KG1 (cell line): ENCODE results near the gene RASAL2.
"Not testable (repeated sequence)": the region's sequence is repeated elsewhere in the genome, so short reads cannot be mapped to it uniquely, and the experiment has no call there.

Experiments
- DNase-seq: peaks from one replicate; lab custom pipeline; 2025; lab: John Stamatoyannopoulos, UW

Gene RASAL2

DNA sequence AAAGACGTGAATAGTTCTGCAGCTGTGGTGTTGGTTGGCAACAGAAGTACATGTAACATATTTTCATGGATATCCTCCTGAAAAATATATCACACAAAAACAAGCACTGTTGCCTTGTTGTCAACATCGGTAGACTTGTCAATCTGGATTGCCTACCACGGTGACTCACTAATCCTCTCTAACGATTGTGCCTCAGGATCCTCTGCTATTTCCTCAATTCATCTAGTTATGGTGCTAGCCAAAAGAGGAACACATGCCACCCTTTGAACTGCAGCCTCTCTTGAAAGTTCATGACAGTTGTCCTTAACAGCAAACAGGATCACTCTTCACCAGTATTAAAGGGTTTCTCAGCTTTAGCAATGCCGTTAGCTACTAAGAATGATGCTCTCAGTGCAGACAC, 25.7 kb downstream of the RASAL2 start:
- DNase-seq = peak; percentile 26

DNA sequence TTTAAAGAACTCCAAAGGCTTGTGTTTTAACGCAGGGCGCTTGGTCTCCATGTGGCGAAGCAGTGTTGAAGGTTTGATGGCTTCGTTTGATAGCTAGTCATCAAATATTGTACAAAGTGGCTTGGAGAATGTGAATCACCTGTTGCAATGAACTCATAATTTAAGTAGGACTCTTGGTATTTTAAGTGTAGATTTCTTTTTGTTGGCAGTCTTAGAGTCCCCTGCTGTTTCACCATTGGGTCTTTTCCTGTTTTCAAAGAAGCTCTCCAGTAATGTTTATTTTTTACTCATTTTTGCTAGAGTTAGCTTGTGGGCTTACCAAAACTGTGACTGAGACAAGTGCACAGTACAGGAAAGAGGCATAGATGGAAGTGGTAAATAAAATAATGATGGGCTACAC, 26.2 kb downstream of the RASAL2 start:
- DNase-seq = no peak

DNA sequence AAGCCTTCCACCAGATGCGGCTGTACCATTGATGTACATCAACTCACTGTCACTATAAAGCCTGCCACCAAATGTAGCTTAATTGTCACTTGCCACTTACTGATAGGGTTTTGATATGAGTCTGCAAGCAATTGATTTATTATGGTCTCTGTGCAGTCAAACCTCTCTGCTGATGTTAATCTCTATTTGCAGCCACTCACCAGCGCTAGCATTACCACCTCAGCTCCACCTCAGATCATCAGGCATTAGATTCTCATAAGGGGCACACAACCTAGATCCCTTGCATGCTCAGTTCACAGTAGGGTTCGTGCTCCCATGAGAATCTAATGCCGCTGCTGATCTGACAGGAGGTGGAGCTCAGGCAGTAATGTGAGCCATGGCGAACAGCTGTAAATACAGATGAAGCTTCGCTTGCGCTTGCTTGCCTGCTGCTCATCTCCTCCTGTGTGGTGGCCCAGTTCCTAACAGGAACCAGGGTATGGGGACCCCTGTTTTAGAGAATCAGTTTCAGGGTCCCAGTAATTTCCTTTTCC, 26.7 kb downstream of the RASAL2 start:
- DNase-seq = not testable (repeated sequence)

DNA sequence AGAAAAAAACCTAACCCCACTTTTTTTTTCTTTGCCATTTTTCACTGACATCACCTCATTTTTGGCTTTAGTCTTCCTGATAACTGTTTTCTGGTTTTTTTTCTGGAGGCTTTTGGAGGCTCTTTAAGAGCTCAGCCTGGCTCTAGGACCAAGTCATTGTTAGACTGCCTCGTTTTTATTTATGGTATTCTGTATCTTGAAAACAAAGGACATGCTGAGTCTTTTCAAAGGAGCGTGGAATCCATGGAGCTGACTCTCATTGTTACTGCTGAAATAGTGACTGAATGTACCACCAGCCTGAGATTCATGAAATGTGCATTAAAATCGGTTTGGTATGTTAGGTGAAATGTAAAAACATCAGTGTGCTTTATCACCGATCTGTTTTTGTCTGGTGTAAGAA, 28.0 kb downstream of the RASAL2 start:
- DNase-seq = no peak

DNA sequence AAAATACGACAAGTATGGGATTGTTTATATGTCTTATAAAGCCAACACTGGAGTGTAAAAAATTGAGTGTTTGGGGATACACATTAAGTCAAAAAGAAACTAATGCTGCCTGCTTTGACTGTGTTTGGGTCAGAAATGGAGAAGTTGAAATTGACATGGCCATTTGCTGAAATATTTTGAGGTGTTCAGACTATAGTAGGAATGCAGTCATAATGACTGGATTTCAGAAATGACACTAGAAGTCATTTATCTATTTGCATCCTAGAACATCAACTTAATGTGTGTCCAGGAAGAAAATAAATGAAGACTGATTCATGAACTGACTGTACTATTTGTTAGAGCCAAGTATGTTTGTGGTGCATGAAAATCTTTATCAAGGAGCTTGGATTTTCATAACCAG, 28.4 kb downstream of the RASAL2 start:
- no peak for DNase-seq

DNA sequence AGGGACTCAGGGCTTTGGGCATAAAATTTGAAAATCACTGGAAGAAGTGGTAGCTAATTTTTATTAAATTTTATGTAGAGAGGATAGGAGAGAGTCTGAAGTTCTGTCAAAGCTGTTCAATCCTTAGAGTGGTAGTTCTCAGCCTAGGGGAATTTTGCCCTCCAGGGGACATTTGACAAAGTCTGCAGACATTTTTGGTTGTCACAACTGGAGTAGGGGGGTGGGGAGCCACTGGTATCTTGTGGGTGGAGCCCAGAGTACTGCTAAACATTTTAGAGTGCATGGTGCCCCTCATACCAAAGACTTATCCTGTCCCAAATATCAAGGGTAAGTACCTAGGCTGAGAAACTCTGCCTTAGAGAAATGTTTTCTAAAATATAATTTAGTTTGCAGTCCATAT, 30.2 kb downstream of the RASAL2 start:
- no peak for DNase-seq

DNA sequence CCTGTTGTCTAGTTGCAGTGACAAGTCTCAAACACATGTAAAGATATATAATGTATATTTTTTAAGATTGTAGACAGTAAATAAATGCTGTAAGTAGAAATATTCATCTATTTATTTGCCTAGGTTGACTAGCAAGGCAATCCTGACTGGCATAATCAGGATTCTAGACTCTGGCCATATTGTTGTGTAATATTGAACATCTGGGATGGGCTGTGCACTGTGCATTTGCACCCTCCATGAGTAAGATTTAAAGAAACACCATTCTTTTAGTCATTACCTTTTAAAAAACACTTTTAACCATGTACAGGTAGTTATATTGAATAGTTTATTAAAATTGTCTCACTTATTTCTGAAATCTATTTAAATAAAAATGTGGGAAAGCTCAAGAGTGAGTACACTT, 32.4 kb downstream of the RASAL2 start:
- DNase-seq = no peak

DNA sequence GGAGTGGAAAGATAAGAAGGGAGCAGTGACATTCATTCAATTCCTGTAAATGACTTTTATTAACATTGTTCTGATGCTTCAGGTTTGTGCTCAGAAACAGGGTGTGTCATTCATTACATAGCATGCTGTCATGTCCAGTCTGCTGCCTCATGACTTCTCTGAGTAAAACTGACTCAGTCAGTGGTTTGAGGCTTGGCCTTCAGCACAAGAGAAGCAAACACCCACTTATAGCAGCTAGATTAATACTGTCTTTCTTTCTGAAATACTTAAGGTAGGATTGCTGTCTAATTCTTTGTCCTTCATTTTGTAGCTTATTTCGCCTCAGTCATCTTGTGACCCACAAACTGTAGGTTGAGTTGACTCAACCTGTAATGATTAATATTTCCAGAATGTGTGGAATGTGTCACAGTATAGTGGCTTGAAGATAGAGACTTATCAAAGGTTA, 32.9 kb downstream of the RASAL2 start:
- no peak for DNase-seq

DNA sequence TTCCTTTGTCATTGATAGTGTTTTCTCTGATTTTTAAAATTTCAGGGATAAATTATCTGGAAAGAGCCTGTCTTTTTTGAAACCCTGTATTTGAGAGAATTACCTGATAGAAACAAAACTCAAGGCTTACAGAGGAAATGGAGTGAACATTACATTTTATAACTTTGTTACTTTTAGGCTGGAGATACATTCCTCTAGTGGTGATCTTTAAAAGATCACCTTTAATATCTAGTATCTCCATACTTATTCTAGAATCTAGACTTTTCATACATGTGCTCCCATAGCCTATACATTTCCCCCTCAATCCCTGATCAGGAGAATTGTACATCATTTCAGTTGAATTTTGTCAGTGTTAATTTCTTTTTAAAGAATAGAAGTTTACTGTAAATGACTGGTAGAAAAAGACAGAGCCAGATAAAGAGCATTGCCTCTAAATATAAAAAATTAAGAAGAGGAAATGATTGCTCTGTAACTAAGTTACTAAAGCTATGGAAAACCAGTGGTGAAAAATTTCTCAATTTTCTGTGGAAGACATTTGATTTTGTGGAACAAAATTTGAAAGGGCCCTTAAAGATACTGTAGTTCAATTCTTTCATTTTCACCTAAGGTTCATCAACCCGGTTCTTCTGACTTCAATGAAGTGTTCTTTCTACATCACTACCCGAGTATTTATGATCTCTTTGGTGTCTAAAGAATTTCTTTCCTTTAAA, 33.7 kb downstream of the RASAL2 start:
- DNase-seq = no peak

DNA sequence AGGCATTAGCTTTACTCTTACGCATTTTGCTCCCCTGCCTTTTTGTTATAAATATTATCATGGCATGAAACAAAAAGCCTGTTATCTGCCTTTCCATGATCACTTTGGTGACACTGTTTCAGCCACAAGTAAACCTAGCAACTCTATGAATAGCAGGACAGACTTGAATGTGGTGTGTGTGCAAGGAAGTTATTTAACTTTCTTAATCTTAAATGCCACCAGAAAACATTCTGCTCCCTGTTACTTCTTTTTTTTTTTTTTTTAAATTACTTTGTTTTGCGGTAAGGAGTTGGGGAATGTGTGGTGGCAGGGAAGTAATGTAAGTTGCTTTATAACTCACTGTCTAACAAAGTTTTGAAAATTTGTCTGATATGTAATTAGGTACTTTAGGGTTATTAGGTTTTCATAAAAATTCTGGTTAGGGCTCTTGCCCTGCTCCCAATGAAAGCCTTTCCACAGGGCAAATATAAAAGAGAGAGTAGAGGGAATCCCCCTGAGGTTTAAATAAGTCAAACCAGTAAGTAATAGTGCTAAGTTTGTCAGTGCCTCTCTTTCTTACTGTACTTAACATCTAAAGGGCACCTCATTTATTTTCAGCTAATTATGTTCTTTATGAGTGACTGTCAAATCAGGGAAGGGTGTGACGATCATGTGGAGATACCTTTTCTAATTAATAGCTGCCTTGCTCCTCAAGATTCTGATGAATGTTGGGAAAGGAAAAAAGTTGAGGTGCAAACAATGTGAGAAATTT, 39.5 kb downstream of the RASAL2 start:
- DNase-seq = no peak

DNA sequence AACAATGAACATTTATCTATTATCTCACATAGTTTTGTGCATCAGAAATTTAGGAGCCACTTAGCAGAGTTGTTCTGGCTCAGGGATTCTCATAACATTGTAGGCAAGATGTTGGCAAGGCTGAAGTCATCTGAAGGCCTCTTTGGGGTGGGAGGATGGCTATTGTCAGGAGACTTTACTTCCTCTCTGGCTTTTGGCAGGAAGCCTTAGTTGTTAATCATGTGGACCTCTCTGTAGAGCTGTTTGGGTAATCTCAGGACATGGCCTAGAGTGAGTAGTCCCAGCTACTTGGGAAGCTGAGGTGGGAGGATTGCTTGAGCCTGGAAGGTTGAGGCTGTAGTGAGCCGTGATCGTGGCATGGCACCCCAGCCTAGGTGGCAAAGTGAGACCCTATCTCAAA, 40.2 kb downstream of the RASAL2 start:
- peak; percentile 33 for DNase-seq

DNA sequence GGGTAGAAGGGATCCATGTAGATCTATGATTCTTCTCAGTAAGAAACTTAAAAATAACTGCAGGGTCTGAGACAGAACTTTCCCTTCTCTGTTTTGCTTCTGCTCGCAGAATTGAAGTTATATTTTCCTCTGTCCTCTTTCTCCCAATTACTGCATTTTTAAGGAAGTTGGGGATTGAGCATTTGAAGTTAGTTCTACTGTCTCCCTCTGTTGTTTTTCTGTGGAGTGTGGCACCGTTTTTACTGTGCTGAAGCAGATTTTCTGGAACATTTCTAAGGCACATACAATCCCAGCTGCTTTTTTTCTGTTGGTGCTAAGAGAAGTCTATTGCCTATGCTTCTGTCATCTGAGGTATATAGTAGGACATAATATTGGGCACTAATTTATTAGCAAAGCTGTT, 43.3 kb downstream of the RASAL2 start:
- no peak for DNase-seq

DNA sequence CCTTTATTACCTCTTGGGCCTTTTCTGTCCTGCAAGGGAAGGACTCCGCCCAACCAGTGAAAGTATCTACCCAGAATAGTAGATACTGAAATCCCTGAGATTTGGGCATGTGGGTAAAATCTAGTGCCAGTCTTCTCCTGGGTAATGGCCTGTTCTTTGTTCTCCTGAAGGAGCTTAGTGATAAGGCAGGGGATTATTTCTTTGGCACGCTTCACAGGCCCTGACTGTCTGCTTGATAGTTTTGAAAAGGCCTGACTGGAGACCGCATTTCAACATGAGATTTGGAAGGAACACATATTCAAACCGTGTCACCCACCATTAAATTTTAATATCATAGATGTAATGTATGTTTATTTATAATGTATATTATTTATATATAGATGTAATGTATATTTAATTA, 48.9 kb downstream of the RASAL2 start:
- no peak for DNase-seq

DNA sequence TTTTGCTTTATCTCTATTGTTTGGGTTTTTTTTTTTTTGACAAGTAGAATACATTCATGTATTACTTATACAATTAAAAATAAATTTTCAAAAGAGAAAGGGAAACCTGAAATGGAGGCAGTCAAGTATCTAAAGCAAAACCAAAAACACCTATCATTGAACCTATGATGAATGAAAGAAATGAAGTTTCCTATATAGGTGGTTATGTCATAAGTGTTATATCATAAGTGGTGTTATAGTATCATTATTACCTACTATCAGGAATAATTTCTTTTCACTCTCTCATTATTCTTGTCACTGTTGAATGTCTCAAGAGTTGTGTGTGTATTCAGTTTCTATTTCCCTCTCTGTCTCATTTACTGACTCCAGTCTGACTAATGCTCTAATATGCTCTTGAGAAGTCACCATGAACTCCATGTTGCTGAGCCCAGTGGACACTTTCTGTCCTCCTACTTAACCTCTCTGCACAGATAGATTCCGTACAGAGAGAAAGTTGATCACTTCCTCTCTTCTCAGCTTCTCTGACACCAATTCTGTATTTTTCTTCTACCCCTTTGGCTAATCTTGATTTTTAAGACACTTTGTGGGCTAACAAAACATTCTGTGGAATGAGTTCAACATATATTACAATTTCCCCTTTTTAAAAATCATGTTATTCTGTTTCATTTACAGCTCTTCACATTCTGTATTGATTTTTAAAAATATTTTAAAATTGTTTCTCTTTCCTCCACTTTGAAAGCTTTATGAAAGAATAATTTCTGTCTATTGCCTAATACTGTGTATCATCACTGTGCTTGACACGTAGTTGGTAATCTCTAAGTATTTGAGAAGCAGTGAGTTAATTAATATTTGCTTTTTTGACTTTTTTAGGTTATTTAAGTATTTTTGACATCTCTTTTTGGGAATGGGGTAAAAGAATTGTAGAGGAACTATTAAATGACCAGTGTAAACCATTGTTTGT, 50.1 kb downstream of the RASAL2 start:
- DNase-seq = no peak

DNA sequence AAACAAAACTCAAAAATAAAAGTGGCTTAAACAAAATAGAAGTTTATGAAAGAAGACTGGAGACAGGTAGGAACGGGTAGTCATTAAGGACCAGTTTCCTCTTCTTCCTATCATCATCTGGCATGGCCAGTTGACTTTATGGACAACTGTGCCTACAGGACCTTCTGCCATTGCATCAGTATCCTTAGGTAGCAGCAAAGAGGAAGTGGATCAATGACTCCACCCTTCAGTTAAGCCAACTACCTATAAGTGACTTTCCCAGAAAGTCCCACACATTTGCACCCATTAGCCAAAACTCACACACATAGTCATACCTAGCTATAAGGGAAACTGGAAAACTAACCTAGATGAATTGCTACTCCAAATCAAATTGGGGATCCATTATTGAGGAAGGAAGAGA, 51.7 kb downstream of the RASAL2 start:
- DNase-seq = no peak

DNA sequence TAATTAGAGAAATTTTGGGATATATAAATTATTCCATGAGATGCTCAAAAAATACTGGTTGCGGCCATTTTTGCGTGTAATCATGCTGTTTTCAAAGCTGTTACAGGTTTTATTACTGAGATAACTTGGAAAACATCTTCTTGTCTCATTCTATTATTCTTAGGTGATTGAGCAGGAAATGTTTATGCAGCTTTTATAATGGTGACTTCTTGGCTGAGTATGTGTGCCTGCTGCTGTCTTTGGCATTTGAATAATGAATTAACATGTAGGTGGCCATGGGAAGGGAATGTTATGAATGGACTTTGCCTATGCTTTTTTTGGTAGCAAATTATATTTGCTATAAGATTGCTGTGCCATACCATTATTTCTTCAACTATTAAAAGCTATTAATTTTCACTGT, 52.5 kb downstream of the RASAL2 start:
- no peak for DNase-seq

DNA sequence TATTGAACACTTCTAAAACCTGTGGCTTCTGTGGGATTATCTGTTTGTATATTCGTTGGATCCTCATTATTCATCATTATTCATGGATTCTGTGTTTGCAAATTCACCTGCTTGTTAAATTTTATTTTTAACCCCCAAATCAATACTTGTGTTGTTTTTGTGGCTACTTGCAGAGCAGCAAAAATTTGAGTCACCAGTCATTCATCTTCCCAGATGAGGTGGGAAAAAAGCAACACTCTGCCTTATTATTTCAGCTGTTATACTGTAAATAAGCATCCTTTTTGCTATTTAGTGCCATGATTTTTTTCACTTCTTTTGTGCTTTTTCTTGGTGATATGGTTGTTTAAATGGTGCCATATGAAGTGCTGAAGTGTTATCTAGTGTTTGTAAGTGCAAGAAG, 56.7 kb downstream of the RASAL2 start:
- DNase-seq = no peak

DNA sequence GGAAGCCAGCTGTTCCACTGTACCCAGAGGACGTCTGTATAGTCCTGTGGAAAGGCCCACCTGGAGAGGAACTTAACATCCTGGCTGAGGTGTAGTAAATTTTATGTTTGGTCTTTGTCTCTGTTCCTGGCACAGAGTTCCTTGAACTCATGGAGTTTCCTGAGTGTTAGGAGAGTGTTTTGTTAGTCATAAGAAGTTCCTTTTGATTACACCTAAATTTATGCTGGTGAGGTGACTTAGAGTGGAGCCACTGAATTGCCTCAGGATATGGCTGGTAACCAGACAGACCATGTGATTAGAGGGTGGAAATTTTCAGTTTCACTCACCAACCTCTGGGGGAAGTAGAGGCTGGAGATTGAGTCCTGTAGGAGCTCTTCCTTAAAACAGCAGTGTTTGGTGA, 57.9 kb downstream of the RASAL2 start:
- DNase-seq = no peak

DNA sequence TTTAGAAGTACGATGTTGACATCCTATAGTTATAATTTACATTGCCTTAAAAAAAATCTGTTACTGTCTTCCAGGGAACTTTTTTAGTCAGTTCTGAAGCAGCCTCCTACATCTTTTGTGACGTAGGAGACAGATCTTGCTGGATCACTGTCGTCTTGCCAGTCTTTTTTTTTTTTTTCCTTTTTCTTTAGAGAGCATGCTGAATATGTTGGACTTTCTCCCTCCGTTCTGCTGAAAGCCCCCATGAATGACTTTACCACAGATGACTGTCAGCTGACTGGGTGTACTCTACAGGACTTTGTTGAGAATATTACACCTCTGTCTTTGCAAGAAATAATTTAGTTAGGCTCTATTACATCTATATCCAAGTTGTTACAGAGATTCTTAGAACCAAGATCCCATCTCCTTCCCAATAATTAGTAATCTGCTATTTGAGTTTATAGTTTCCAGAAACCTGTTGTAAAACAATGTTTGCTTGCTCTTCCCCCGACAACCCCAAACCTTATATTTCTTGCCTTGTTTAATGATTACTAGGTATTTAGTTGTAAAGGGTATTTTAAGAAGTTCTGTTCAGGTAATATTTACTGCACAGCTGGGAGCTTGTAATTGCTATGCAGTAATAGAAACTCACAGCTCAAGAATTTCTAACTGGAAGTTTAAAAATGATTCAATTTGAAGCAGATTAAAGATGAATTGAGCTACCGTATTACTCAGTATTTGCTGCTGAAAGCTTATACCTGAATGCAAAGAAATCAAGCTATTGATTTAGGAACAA, 61.8 kb downstream of the RASAL2 start:
- no peak for DNase-seq

DNA sequence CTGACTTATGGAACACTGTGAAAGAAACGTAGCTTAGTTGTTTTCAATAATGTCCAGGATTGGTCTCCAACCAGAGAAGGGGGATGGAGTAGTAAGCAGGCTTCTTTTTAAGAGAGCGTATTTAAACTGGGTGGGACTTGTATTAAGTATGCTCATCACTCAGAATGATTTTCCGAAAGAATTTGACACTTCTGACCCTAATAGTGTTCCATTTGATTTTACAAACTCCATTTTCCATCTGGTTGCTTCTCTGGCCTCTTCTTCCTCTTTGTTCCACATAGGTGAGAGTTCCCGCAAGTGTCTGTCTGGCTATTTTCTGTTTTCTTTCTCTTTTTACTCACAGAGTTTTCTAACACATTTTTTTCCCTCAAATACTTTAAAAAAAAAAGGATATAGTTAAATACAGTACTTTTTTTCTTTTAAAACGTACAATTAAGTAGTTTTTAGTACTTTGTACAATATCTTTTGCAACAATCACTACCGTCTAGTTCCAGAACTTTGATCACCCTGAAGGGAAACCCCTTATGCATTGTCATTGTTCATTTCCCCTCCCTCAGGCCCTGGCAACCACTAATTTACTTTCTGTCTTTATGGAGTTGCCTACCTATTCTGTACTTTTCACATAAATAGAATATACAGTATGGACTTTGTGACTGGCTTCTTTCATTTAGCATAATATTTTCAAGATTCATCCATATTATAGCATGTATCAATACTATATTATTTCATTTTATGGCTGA, 67.0 kb downstream of the RASAL2 start:
- no peak for DNase-seq

DNA sequence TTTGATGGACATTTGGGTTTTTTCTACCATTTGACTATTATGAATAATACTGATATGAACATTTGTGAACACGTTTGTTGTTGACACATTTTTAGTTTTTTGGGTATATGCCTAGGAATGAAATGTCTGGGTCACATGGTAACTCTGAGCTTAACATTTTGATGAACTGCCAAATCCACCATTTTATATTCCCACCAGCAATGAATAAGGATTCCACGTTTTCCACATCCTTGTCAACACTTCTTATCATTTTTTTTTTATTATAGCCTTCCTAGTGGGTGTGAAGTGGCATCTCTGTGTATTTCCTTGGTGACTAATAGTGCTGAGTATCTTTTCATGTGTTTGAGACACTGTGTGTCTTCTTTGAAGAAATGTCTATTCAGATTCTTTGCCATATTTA, 67.6 kb downstream of the RASAL2 start:
- DNase-seq = no peak
